Measurements from ENCODE around the gene CTXND2. TPM values are rescaled to one million over a fixed set of nuclear protein-coding genes. Genes with fewer than 3 reads are reported as not detected.
"Not testable (repeated sequence)": the region's sequence is repeated elsewhere in the genome, so short reads cannot be mapped to it uniquely, and the experiment has no call there.

CTXND2 gene
- total RNA-seq, 1 donor from 2014 or later = not detected

- no peaks in the 10 kb centered on the region for H3K27me3 ChIP-seq (ENCODE audit: control insufficient read depth, insufficient read depth, low read length)
- DNase-seq (ENCODE audit: low read depth) = no peak
- H3K36me3 ChIP-seq (ENCODE audit: control insufficient read depth, insufficient read depth, low read length) = no peaks in the 10 kb centered on the region
- no peak overlapping the region for H3K4me3 ChIP-seq (ENCODE audit: low read depth, low read length)
- no peak for TF ChIP-seq CTCF (IDR thresholded peaks at IDR 0.05; ENCODE audit: insufficient read depth, low read length, poor library complexity, severe bottlenecking)
Measured at GRCh38 chr1:150846473-150847146, 40.3 kb upstream of the CTXND2 start.

GRCh38 chr1:150850801-150851362, 36.1 kb upstream of the CTXND2 start:
- H3K27me3 ChIP-seq (ENCODE audit: control insufficient read depth, insufficient read depth, low read length); H3K4me3 ChIP-seq (ENCODE audit: low read depth, low read length); H3K36me3 ChIP-seq (ENCODE audit: control insufficient read depth, insufficient read depth, low read length); DNase-seq (ENCODE audit: low read depth): not testable (repeated sequence)

DNA sequence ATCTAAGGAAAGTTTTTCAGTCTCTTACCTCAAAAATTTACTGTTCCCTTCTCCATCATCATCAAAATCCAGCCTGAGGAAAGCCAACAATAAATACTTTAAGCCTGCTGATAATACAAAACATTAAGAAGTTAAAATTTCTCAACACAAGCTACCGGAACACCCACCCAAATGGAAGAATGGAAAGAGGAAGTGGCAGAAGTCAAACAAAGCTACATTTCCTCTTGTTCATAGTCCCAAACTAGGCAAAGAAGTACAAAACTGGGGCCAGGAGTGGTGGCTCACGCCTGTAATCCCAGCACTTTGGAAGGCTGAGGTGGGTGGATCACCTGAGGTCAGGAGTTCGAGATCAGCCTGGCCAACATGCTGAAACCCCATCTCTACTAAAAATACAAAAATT, 34.2 kb upstream of the CTXND2 start:
- H3K36me3 ChIP-seq (ENCODE audit: control insufficient read depth, insufficient read depth, low read length); DNase-seq (ENCODE audit: low read depth); H3K27me3 ChIP-seq (ENCODE audit: control insufficient read depth, insufficient read depth, low read length); H3K4me3 ChIP-seq (ENCODE audit: low read depth, low read length): not testable (repeated sequence)

GRCh38 chr1:150863724-150864123, 23.2 kb upstream of the CTXND2 start:
- no peak for DNase-seq (ENCODE audit: low read depth)
- Histone ChIP-seq H3K27me3 (ENCODE audit: control insufficient read depth, insufficient read depth, low read length) (no peaks in the 10 kb centered on the region), H3K36me3 (ENCODE audit: control insufficient read depth, insufficient read depth, low read length) (no peaks in the 10 kb centered on the region), H3K4me3 (ENCODE audit: low read depth, low read length) (no peak overlapping the region)
- TF ChIP-seq CTCF (IDR thresholded peaks at IDR 0.05; ENCODE audit: insufficient read depth, low read length, poor library complexity, severe bottlenecking) = no peak

DNA sequence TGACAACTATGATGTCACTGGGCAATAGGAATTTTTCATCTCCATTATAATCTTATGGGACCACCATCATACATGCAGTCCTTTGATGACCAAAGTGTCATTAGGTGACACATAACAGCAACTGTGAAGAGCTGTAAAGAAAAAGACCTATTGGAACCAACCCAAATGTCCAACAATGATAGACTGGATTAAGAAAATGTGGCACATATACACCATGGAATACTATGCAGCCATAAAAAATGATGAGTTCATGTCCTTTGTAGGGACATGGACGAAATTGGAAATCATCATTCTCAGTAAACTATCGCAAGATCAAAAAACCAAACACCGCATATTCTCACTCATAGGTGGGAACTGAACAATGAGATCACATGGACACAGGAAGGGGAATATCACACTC, 22.7 kb upstream of the CTXND2 start:
- not testable (repeated sequence) for H3K4me3 ChIP-seq (ENCODE audit: low read depth, low read length); H3K27me3 ChIP-seq (ENCODE audit: control insufficient read depth, insufficient read depth, low read length); DNase-seq (ENCODE audit: low read depth); H3K36me3 ChIP-seq (ENCODE audit: control insufficient read depth, insufficient read depth, low read length)

DNA sequence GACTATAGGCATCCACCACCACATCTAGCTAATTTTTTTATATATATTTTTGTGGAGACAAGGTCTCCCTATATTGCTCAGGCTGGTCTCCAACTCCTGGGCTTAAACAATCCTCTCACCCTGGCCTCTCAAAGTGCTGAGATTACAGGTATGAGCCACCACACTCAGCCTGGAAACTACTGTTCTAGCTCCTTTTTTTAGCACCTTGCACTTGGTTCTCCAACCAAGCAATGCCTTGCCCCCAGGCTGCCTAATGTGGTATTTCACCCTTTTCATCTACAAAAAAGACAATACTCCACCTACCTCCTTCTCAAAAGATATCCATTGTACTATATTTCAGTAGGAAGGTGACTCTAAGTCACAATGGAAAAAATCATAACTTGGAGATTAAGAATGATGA, 17.3 kb upstream of the CTXND2 start:
- H3K36me3 ChIP-seq (ENCODE audit: control insufficient read depth, insufficient read depth, low read length) = no peaks in the 10 kb centered on the region
- no peak for DNase-seq (ENCODE audit: low read depth)
- TF ChIP-seq CTCF (IDR thresholded peaks at IDR 0.05; ENCODE audit: insufficient read depth, low read length, poor library complexity, severe bottlenecking) = no peak
- H3K4me3 ChIP-seq (ENCODE audit: low read depth, low read length) = no peak overlapping the region
- no peaks in the 10 kb centered on the region for H3K27me3 ChIP-seq (ENCODE audit: control insufficient read depth, insufficient read depth, low read length)

GRCh38 chr1:150872572-150872971, 14.4 kb upstream of the CTXND2 start:
- Histone ChIP-seq H3K36me3 (ENCODE audit: control insufficient read depth, insufficient read depth, low read length) (no peaks in the 10 kb centered on the region), H3K4me3 (ENCODE audit: low read depth, low read length) (no peak overlapping the region), H3K27me3 (ENCODE audit: control insufficient read depth, insufficient read depth, low read length) (no peaks in the 10 kb centered on the region)
- no peak for TF ChIP-seq CTCF (IDR thresholded peaks at IDR 0.05; ENCODE audit: insufficient read depth, low read length, poor library complexity, severe bottlenecking)
- no peak for DNase-seq (ENCODE audit: low read depth)
